EH (cell line): Measurements from ENCODE around the gene MT1G.
"Not testable (repeated sequence)": the region's sequence is repeated elsewhere in the genome, so short reads cannot be mapped to it uniquely, and the experiment has no call there.

Experiments used
- DNase-seq: peaks from one replicate; pipeline ENCODE4 v3.0.0-alpha.2; 2015; ENCODE audit warnings: low read depth

Gene MT1G

GRCh38 chr16:56637814-56638750 is 29.8 kb downstream of the MT1G start, which contains the start of gene MT1A:
MT1A (plus strand) TSS chr16:56638666; CDS start chr16:56638739, 73 bp downstream.
- DNase-seq, result peak; percentile 57

DNA sequence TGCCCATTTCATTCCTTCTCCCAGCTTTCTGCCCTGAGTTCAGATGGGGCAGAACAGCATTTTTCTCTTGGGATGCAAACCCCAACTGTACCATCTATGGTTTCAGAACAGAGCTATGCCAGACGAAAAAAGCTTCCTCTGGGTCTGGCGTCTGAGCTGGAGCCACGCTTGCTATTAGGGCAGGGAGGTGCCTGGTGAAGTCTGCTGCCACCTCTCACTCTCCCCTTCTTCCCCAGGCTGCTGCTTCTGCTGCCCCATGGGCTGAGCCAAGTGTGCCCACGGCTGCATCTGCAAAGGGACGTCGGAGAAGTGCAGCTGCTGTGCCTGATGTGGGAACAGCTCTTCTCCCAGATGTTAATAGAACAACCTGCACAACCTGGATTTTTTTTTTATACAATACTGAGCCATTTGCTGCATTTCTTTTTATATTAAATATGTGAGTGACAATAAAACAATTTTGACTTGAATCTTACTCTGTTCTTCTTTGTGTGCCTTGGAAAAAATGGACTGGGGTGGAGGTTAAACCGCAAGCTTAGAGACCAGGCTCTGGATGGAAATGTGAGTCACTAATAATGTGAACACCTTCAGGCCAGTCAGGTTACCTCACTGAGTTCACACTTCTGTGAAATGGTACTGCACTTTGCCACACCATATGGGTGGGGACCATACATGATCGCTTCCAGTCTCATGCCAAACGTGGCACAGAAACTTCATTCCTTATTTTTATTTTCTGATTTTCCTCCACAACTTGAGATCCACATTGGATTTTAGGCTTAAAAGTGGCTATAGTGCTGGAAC is 31.1 kb downstream of the MT1G start:
- DNase-seq, result no peak

GRCh38 chr16:56635441-56635967 is 32.4 kb downstream of the MT1G start:
- no peak for DNase-seq

GRCh38 chr16:56634715-56635440 is 33.0 kb downstream of the MT1G start:
- no peak for DNase-seq

GRCh38 chr16:56633535-56633934 is 34.3 kb downstream of the MT1G start:
- DNase-seq, result no peak

GRCh38 chr16:56632848-56633365 is 35.0 kb downstream of the MT1G start:
- no peak for DNase-seq

GRCh38 chr16:56632156-56632847 is 35.6 kb downstream of the MT1G start, which contains the start of gene MT1M:
MT1M (plus strand) TSS chr16:56632659; CDS start chr16:56632732, 73 bp downstream.
- peak; percentile 22 for DNase-seq

DNA sequence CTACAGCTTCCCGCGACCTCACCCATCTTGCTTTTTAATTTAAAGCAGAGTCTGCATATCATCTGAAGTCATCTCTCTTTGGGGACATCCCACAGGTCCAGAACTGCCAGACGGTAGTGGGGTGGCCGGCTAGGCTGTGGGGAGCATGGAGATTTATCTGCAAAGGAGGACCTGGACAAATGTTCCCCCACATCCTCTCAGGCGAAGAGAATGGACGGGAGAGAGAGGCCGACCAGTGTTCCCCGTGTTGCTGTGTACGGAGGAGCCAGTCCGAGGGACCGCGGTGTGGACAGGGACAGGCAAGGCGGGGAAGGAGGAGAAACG is 36.1 kb downstream of the MT1G start:
- peak; percentile 19 for DNase-seq

DNA sequence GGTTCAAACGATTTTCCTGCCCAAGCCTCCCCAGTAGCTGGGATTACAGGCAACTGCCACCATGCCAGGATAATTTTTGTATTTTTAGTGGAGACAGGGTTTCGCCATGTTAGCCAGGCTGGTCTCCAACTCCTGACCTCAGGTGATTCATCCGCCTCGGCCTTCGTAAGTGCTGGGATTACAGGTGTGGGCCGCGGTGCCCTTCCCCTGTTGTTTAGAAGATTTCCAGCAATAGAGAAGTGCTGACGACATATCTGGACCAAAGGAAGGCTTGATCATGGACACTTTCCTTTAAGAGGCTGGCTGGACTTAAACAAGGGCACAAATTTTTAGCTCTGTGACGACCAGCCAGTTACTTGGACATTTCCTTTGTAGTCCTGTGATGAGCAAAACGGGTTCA is 36.7 kb downstream of the MT1G start:
- no peak for DNase-seq

DNA sequence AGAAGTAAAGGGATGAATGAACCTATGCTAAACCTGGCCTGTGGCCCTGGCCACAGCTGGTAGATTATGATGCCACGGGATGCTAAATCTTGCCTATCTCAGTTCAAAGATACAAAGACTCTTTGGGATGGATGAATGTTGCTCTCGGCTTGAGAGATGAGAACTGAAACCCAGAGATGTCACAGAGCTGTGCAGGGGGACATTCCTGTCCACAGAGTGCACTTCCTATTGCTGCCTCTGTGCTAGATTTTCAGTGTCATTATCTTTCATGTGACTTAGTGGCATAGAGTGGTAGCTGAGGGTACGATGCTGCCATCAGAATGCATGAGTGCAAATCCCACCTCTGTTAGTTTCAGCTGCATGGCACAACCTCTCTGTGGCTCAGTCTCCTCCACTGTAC is 37.7 kb downstream of the MT1G start:
- DNase-seq, result no peak

DNA sequence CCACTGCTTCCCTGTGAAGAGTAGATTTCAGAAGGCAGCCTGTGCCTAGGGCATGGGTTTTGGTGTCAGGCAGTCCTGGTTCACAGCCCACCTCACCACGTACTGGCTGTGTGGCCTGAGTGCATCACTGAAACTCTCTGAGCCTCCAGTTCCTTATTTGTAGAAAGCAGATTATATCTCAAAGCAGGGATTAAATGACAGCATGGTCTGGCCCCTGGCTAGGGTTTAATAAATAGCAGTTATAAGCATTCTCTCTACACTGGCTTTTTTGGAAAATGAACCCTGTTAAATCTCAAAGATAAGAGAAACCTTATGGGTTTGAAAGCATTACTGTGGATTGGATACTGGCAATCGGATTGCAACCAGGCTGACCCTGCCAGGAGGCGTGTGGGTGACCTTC is 38.3 kb downstream of the MT1G start:
- no peak for DNase-seq

- DNase-seq, result peak; percentile 16
These were observed 39.1 kb downstream of the MT1G start for GRCh38 chr16:56628486-56629350.

DNA sequence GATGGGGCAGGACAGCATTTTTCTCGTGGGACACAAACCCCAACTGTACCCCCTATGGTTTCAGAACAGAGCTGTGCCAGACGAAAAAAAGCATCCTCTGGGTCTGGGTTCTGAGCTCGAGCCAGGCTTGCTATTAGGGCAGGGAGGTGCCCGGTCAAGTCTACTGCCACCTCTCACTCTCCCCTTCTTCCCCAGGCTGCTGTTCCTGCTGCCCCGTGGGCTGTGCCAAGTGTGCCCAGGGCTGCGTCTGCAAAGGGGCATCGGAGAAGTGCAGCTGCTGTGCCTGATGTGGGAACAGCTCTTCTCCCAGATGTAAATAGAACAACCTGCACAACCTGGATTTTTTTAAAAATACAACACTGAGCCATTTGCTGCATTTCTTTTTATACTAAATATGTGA is 41.2 kb downstream of the MT1G start:
- DNase-seq, result no peak

- DNase-seq, result peak; percentile 76
These were observed 41.8 kb downstream of the MT1G start for GRCh38 chr16:56625943-56626654.

GRCh38 chr16:56625140-56625942 is 42.5 kb downstream of the MT1G start, which contains the start of gene MT1E:
MT1E (plus strand) TSS chr16:56625781; CDS start chr16:56625852, 71 bp downstream.
- DNase-seq, result peak; percentile 88

DNA sequence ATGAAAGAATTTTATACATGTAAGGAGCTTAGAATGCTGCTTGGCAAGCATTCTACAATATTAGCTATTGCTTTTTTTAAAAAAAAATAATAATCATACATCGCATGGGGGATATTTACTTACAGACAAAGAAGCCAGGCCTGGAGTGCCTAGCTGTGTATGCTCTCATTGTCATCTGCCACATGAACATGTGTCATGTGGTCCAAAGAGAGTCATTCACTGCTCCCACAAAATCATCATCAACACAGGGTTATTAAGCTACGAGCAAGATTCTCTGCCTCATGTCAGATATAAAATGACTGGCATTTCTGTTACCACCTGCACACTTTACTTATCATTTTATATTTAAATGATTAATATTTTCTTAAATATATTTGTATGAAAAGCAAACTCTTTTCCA is 44.2 kb downstream of the MT1G start:
- DNase-seq, result no peak

DNA sequence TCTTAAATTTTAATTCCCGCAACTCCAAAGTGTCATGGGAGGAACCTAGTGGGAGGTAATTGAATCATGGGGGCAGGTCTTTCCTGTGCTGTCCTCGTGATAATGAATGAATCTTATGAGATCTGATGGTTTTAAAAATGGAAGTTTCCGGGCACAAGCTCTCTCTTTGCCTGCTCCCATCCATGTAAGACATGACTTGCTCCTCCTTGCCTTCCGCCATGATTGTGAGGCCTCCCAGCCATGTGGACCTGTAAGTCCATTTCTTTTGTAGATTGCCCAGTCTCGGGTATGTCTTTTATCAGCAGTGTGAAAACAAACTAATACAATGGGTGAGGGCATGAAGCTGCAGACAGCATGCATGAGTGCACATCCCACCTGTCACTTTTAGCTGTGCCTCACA is 44.7 kb downstream of the MT1G start:
- not testable (repeated sequence) for DNase-seq

- DNase-seq, result not testable (repeated sequence)
These were observed 46.0 kb downstream of the MT1G start for GRCh38 chr16:56621665-56622445.
